HepG2 (cell line): ENCODE measurements around the gene TBCCD1. TPM values are rescaled to one million over a fixed set of nuclear protein-coding genes. Genes with fewer than 3 reads are reported as not detected.

Source experiments
- ATF3 ChIP-seq: sonication (generic); formaldehyde crosslinking; IDR thresholded peaks from 2 replicates; pipeline ENCODE4 v1.4.0; 2020; ENCODE audit warnings: missing genetic modification reagents
- CBX1 ChIP-seq: IDR thresholded peaks from one replicate; pipeline ENCODE4 v1.6.1; 2016; ENCODE audit warnings: antibody characterized with exemption, low read depth
- GFI1 ChIP-seq: sonication (generic); formaldehyde crosslinking; IDR thresholded peaks from 2 replicates; pipeline ENCODE4 v1.5.0; 2020; ENCODE audit warnings: missing genetic modification reagents, mild to moderate bottlenecking, borderline replicate concordance
- KDM1A ChIP-seq: IDR thresholded peaks from 2 replicates; pipeline ENCODE4 v1.6.1; 2016; ENCODE audit warnings: missing compliant biosample characterization
- MEIS2 ChIP-seq: sonication (generic); formaldehyde crosslinking; IDR thresholded peaks from 2 replicates; pipeline ENCODE4 v1.9.0; 2021; ENCODE audit warnings: mild to moderate bottlenecking, missing genetic modification reagents
- MTERF4 ChIP-seq: sonication (generic); formaldehyde crosslinking; IDR thresholded peaks from 2 replicates; pipeline ENCODE4 v1.8.0; 2023; ENCODE audit warnings: mild to moderate bottlenecking, missing genetic modification reagents
- MTF1 ChIP-seq: sonication (generic); formaldehyde crosslinking; IDR thresholded peaks from 2 replicates; pipeline ENCODE4 v1.5.0; 2020; ENCODE audit warnings: missing genetic modification reagents
- MXD3 ChIP-seq: IDR thresholded peaks from 2 replicates; pipeline ENCODE4 v1.6.1; 2016; ENCODE audit warnings: mild to moderate bottlenecking, missing biosample characterization, missing genetic modification reagents
- MYC ChIP-seq: sonication (generic); formaldehyde crosslinking; IDR thresholded peaks from 2 replicates; pipeline ENCODE4 v1.9.0; 2021; ENCODE audit warnings: missing genetic modification reagents, borderline replicate concordance
- PHF8 ChIP-seq: sonication (generic); formaldehyde crosslinking; IDR thresholded peaks from 2 replicates; pipeline ENCODE4 v1.5.0; 2020; ENCODE audit warnings: missing genetic modification reagents
- RBAK ChIP-seq: sonication (generic); formaldehyde crosslinking; IDR thresholded peaks from 2 replicates; pipeline ENCODE4 v1.5.1; 2020; ENCODE audit warnings: mild to moderate bottlenecking, missing genetic modification reagents
- UBTF ChIP-seq: sonication (generic); formaldehyde crosslinking; IDR thresholded peaks from 2 replicates; pipeline ENCODE4 v1.4.0; 2020; ENCODE audit warnings: mild to moderate bottlenecking, missing genetic modification reagents
- ZFP36L1 ChIP-seq: sonication (generic); formaldehyde crosslinking; IDR thresholded peaks from 2 replicates; pipeline ENCODE4 v1.8.0; 2022; ENCODE audit warnings: mild to moderate bottlenecking, missing genetic modification reagents, moderate library complexity
- ZNF263 ChIP-seq: sonication (generic); formaldehyde crosslinking; IDR thresholded peaks from 2 replicates; pipeline ENCODE4 v1.4.0; 2020; ENCODE audit warnings: missing genetic modification reagents
- ZNF44 ChIP-seq: sonication (generic); formaldehyde crosslinking; IDR thresholded peaks from 2 replicates; pipeline ENCODE4 v1.5.1; 2020; ENCODE audit warnings: mild to moderate bottlenecking, missing genetic modification reagents
- ZNF556 ChIP-seq: sonication (generic); formaldehyde crosslinking; IDR thresholded peaks from 2 replicates; pipeline ENCODE4 v1.4.0; 2020; ENCODE audit warnings: mild to moderate bottlenecking, missing genetic modification reagents, borderline replicate concordance
- ZNF776 ChIP-seq: sonication (generic); formaldehyde crosslinking; IDR thresholded peaks from 2 replicates; pipeline ENCODE4 v1.4.0; 2020; ENCODE audit warnings: mild to moderate bottlenecking, missing genetic modification reagents
- ZNF878 ChIP-seq: sonication (generic); formaldehyde crosslinking; IDR thresholded peaks from 2 replicates; pipeline ENCODE4 v1.8.1; 2023; ENCODE audit warnings: mild to moderate bottlenecking, missing genetic modification reagents, moderate library complexity
- ZNF883 ChIP-seq: sonication (generic); formaldehyde crosslinking; IDR thresholded peaks from 2 replicates; pipeline ENCODE4 v1.5.1; 2020; ENCODE audit warnings: mild to moderate bottlenecking, missing genetic modification reagents; ENCODE audit errors: not compliant biosample characterization
- polyA plus RNA-seq, 8 experiments: library from polyadenylated mRNA; depleted of rRNA in 3 of 8; stranded (reverse) in 7 of 8; unstranded in 1 of 8; fragments of >200 nt; fragmentation: Illumina TruSeq in 4 of 8; extraction: Trizol in 4 of 8; gene quantifications; 2 replicates each; pipeline versions ENCODE4 v1.2.1 to v1.2.3, GENCODE V29; 2011 to 2016; ENCODE audit warnings: low read depth in 4 of 8, missing spikeins in 1 of 8, mixed read lengths in 1 of 8; ENCODE audit not compliant: insufficient read depth in 1 of 8
- total RNA-seq, 5 experiments: library from RNA; depleted of rRNA; stranded (reverse); fragments of >200 nt; fragmentation: Illumina TruSeq; extraction: Trizol; gene quantifications; 2 replicates each; pipeline ENCODE4 v1.2.3, GENCODE V29; 2016; ENCODE audit warnings: low read depth in 1 of 5
- TF ChIP-seq, protein P1 (sequence below): sonication (generic); formaldehyde crosslinking; IDR thresholded peaks from 2 replicates; pipeline ENCODE4 v1.4.0; 2020; ENCODE audit warnings: missing genetic modification reagents, borderline replicate concordance

Gene TBCCD1
- total and polyA plus RNA-seq, 2 of the 13 experiments (the other 11 are each of a cell fraction or from before 2014, with no cell fraction given) = 13.6 to 16.2 TPM

DNA sequence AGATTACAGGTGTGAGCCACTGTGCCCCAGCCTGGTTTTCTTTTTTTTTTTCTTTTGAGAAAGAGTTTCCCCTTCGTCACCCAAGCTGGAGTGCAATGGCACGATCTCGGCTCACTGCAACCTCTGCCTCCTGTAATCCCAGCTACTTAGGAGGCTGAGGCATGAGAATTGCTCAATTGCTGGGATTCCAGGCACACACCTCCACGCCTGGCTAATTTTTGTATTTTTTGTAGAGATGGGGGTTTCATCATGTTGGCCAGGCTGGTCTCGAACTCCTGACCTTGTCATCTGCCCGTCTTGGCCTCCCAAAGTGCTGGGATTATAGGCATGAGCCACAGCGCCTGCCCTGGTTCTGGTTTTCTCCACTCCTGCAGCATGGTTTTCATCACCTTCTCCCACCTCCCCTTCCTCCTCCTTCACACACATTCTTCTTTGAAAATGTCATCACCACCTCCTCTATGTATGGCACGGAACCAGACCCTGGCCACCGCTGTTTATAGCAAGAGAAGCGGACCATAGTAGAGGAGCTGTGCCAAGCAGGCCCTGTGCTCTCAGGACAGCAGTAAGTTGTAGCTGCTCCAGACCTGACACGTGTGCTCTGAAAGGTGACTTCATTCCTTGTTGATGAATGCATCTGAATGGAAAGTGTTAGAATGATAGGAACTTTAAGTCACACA, 31.1 kb upstream of the TBCCD1 start (continued):
- TF ChIP-seq ZFP36L1 (CRISPR knock-in tag) (0 out of 2 replicates have a peak, but pooled peaks have one; percentile 35), MEIS2 (CRISPR knock-in tag) (no peak), ZNF883 (CRISPR knock-in tag) (no peak), KDM1A (CRISPR knock-in tag) (0 out of 2 replicates have a peak, but pooled peaks have one; percentile 9), MXD3 (no peak), MTERF4 (no peak), CBX1 (no peak), UBTF (CRISPR knock-in tag) (peak; percentile 14; the same call in 1 of the 2 replicates), ZNF263 (CRISPR knock-in tag) (peak; percentile 68), ZNF44 (CRISPR knock-in tag) (no peak), RBAK (CRISPR knock-in tag) (no peak), MYC (CRISPR knock-in tag) (peak; percentile 34), GFI1 (CRISPR knock-in tag) (no peak), ATF3 (CRISPR knock-in tag) (peak; percentile 86), PHF8 (CRISPR knock-in tag) (no peak), ZNF776 (no peak), ZNF878 (0 out of 2 replicates have a peak, but pooled peaks have one; percentile 14), ZNF556 (no peak), MTF1 (CRISPR knock-in tag) (no peak)
- TF ChIP-seq, protein P1, sequence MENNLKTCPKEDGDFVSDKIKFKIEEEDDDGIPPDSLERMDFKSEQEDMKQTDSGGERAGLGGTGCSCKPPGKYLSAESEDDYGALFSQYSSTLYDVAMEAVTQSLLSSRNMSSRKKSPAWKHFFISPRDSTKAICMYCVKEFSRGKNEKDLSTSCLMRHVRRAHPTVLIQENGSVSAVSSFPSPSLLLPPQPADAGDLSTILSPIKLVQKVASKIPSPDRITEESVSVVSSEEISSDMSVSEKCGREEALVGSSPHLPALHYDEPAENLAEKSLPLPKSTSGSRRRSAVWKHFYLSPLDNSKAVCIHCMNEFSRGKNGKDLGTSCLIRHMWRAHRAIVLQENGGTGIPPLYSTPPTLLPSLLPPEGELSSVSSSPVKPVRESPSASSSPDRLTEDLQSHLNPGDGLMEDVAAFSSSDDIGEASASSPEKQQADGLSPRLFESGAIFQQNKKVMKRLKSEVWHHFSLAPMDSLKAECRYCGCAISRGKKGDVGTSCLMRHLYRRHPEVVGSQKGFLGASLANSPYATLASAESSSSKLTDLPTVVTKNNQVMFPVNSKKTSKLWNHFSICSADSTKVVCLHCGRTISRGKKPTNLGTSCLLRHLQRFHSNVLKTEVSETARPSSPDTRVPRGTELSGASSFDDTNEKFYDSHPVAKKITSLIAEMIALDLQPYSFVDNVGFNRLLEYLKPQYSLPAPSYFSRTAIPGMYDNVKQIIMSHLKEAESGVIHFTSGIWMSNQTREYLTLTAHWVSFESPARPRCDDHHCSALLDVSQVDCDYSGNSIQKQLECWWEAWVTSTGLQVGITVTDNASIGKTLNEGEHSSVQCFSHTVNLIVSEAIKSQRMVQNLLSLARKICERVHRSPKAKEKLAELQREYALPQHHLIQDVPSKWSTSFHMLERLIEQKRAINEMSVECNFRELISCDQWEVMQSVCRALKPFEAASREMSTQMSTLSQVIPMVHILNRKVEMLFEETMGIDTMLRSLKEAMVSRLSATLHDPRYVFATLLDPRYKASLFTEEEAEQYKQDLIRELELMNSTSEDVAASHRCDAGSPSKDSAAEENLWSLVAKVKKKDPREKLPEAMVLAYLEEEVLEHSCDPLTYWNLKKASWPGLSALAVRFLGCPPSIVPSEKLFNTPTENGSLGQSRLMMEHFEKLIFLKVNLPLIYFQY (CRISPR knock-in tag) = no peak
